CD14-positive monocyte (primary cell): Measurements from ENCODE around the gene HRH2. TPM values are rescaled to one million over a fixed set of nuclear protein-coding genes. Genes with fewer than 3 reads are reported as not detected.

ENCODE experiments used
- DNase-seq, 3 donors: peaks; one replicate each; pipeline ENCODE4 v3.0.0-alpha.2; 2011 to 2022
- H2AFZ ChIP-seq: 2 replicates; pipeline ENCODE4 v1.6.0; 2012; ENCODE audit warnings: mild to moderate bottlenecking, low read depth, low read length, inconsistent platforms; ENCODE audit not compliant: insufficient read depth, poor library complexity, severe bottlenecking
- H3K27ac ChIP-seq, 2 donors: 1 replicate in 1 of 2; 2 replicates in 1 of 2; pipeline ENCODE4 v1.5.1; 2012 to 2013; ENCODE audit warnings: low read length in 2 of 2, control low read depth in 1 of 2, inconsistent platforms in 1 of 2, low read depth in 1 of 2, mild to moderate bottlenecking in 1 of 2
- H3K27me3 ChIP-seq, 2 donors: one replicate each; pipeline versions ENCODE4 v1.6.0 to v1.6.1; 2011 to 2013; ENCODE audit warnings: low read length in 2 of 2; ENCODE audit not compliant: control insufficient read depth in 2 of 2, insufficient read depth in 2 of 2
- H3K36me3 ChIP-seq, 2 donors: replicated peaks in 1 of 2; 1 replicate in 1 of 2; 2 replicates in 1 of 2; pipeline versions ENCODE4 v1.5.1 to v1.6.1; 2012 to 2013; ENCODE audit warnings: low read length in 2 of 2, control low read depth in 1 of 2, inconsistent platforms in 1 of 2, mild to moderate bottlenecking in 1 of 2; ENCODE audit not compliant: insufficient read depth in 2 of 2, control insufficient read depth in 1 of 2
- H3K4me1 ChIP-seq, 2 donors: 1 replicate in 1 of 2; 2 replicates in 1 of 2; pipeline versions ENCODE4 v1.5.1 to v1.6.1; 2012 to 2013; ENCODE audit warnings: low read length in 2 of 2, control low read depth in 1 of 2, inconsistent platforms in 1 of 2, mild to moderate bottlenecking in 1 of 2, moderate library complexity in 1 of 2; ENCODE audit not compliant: insufficient read depth in 2 of 2, control insufficient read depth in 1 of 2
- H3K4me2 ChIP-seq: replicated peaks from 2 replicates; pipeline ENCODE3; 2012; ENCODE audit warnings: low read length, moderate library complexity, mild to moderate bottlenecking; ENCODE audit not compliant: poor library complexity, severe bottlenecking; ENCODE audit errors: extremely low read depth
- H3K4me3 ChIP-seq, 3 experiments: fragments of 200-600 bp in 1 of 3; sonication (generic) in 1 of 3; replicated peaks in 1 of 3; 1 replicate in 2 of 3; 2 replicates in 1 of 3; pipeline ENCODE4 v1.5.1; 2011 to 2013; ENCODE audit warnings: low read length in 3 of 3, mild to moderate bottlenecking in 3 of 3, control low read depth in 2 of 3, low read depth in 2 of 3, inconsistent platforms in 1 of 3, moderate library complexity in 1 of 3
- H3K79me2 ChIP-seq: 2 replicates; pipeline ENCODE4 v1.6.0; 2012; ENCODE audit warnings: mild to moderate bottlenecking, control low read depth, inconsistent platforms, low read length, moderate library complexity; ENCODE audit not compliant: insufficient read depth
- H3K9ac ChIP-seq: 2 replicates; pipeline ENCODE4 v1.6.0; 2017; ENCODE audit warnings: low read length, mild to moderate bottlenecking; ENCODE audit not compliant: insufficient read depth, poor library complexity, severe bottlenecking
- H3K9me3 ChIP-seq, 2 donors: replicated peaks in 1 of 2; 1 replicate in 1 of 2; 2 replicates in 1 of 2; pipeline versions ENCODE4 v1.5.1 to v1.6.1; 2012 to 2013; ENCODE audit warnings: low read length in 2 of 2, control low read depth in 1 of 2; ENCODE audit not compliant: control insufficient read depth in 1 of 2, insufficient read depth in 1 of 2
- H4K20me1 ChIP-seq: 2 replicates; pipeline ENCODE4 v1.6.0; 2012; ENCODE audit warnings: mild to moderate bottlenecking, low read length, control low read depth, moderate library complexity; ENCODE audit not compliant: insufficient read depth
- H3K27ac Mint-ChIP-seq, 7 donors: one replicate each; pipeline ENCODE4 v1.8.0; 2020; ENCODE audit warnings: mild to moderate bottlenecking in 7 of 7, mixed read lengths in 7 of 7, moderate library complexity in 6 of 7, inconsistent platforms in 2 of 7
- H3K27me3 Mint-ChIP-seq, 3 donors: one replicate each; pipeline ENCODE4 v1.8.0; 2021 to 2022; ENCODE audit warnings: low read depth in 3 of 3, mild to moderate bottlenecking in 3 of 3, mixed read lengths in 3 of 3, moderate library complexity in 3 of 3, inconsistent platforms in 1 of 3
- H3K36me3 Mint-ChIP-seq, 2 donors: one replicate each; pipeline ENCODE4 v1.8.0; 2020; ENCODE audit warnings: mixed read lengths in 2 of 2, inconsistent platforms in 1 of 2, mild to moderate bottlenecking in 1 of 2
- H3K4me1 Mint-ChIP-seq: one replicate; pipeline ENCODE4 v1.8.0; 2020; ENCODE audit warnings: mild to moderate bottlenecking, mixed read lengths
- H3K4me3 Mint-ChIP-seq, 2 donors: one replicate each; pipeline ENCODE4 v1.8.0; 2020; ENCODE audit warnings: mild to moderate bottlenecking in 2 of 2, mixed read lengths in 2 of 2, moderate library complexity in 1 of 2
- H3K9me3 Mint-ChIP-seq, 7 donors: one replicate each; pipeline ENCODE4 v1.8.0; 2020 to 2022; ENCODE audit warnings: mixed read lengths in 7 of 7, mild to moderate bottlenecking in 6 of 7, moderate library complexity in 6 of 7, inconsistent platforms in 2 of 7
- CTCF ChIP-seq: fragments of 200-600 bp; IDR thresholded peaks from one replicate; pipeline ENCODE4 v1.8.0; 2022; ENCODE audit warnings: antibody characterized with exemption, mild to moderate bottlenecking
- WGBS: methylation state at CpG from one replicate; pipeline ENCODE4 v1.1.5; 2013; ENCODE audit warnings: missing lambda C conversion rate; ENCODE audit not compliant: insufficient coverage; 5-methylcytosine and 5-hydroxymethylcytosine counted together
- intact Hi-C, 2 donors: fragments of 100-400 bp; cut with micrococcal nuclease; formaldehyde crosslinking; loops; one replicate each; pipeline versions ENCODE4 v1.15.0 to v1.15.1; 2023
- polyA plus RNA-seq, 3 donors: library from polyadenylated mRNA; depleted of rRNA in 1 of 3; unstranded in 2 of 3; stranded (reverse) in 1 of 3; fragments of 300-500 nt in 2 of 3; fragments of >200 nt in 1 of 3; fragmentation: Illumina TruSeq in 2 of 3; gene quantifications; 1 replicate in 2 of 3; 2 replicates in 1 of 3; pipeline ENCODE4 v1.2.3, GENCODE V29; 2012 to 2021

Gene HRH2
- polyA plus RNA-seq, 3 donors: 10.6 to 71.7 (median 25.5) TPM

- no peaks in the 10 kb centered on the region for H3K27me3 ChIP-seq
- TF ChIP-seq CTCF: no peak
- H3K36me3 Mint-ChIP-seq: peaks cover 0 to 5% of the 10 kb centered on the region in 2 donors
- H3K4me3 Mint-ChIP-seq: no peak overlapping the region
- H3K4me3 ChIP-seq: no peak overlapping the region
- H2AFZ ChIP-seq: no peak overlapping the region
- peak overlapping the region in 1 of 2 donors; percentile 13 for H3K27ac ChIP-seq
- H3K9ac ChIP-seq: no peak overlapping the region
- peaks cover 67 to 79% of the 10 kb centered on the region in 2 donors for H3K4me1 ChIP-seq
- H3K79me2 ChIP-seq: peaks cover 32% of the 10 kb centered on the region
- H3K4me1 Mint-ChIP-seq: peaks cover 80% of the 10 kb centered on the region
- H3K27ac Mint-ChIP-seq: peak overlapping the region in 2 of 7 donors; percentile 51 to 69
- no peak for DNase-seq
- WGBS: 87% methylated on average over 3 of the region's 7 CpGs
- H3K27me3 Mint-ChIP-seq: peaks cover 0 to 9% (median 1%) of the 10 kb centered on the region in 3 donors
- H3K4me2 ChIP-seq: no peak overlapping the region
- peaks cover 2 to 12% (median 10%) of the 10 kb centered on the region in 7 donors for H3K9me3 Mint-ChIP-seq
- no peaks in the 10 kb centered on the region for H3K36me3 ChIP-seq
- H3K9me3 ChIP-seq: peaks cover 6 to 8% of the 10 kb centered on the region in 2 donors
- intact Hi-C loops: no loop called here
- H4K20me1 ChIP-seq: peaks cover 8% of the 10 kb centered on the region
Measured at GRCh38 chr5:175654339-175654738, 3.5 kb upstream of the HRH2 start.

- Mint-ChIP-seq H3K27ac (peak overlapping the region in 3 of 7 donors; percentile 13 to 71 (median 69)), H3K27me3 (peaks cover 0 to 9% (median 1%) of the 10 kb centered on the region in 3 donors), H3K36me3 (peaks cover 3 to 5% of the 10 kb centered on the region in 2 donors), H3K4me3 (no peak overlapping the region), H3K9me3 (peaks cover under 1 to 7% (median 5%) of the 10 kb centered on the region in 7 donors), H3K4me1 (peaks cover 85% of the 10 kb centered on the region)
- H3K9me3 ChIP-seq: peaks cover 2 to 3% of the 10 kb centered on the region in 2 donors
- TF ChIP-seq CTCF: no peak
- H3K4me2 ChIP-seq: no peak overlapping the region
- no peak overlapping the region for H3K4me3 ChIP-seq
- H4K20me1 ChIP-seq: peaks cover 13% of the 10 kb centered on the region
- peak; percentile 42 to 70 (median 58) for DNase-seq
- no peaks in the 10 kb centered on the region for H3K27me3 ChIP-seq
- H3K27ac ChIP-seq: peak overlapping the region in 1 of 2 donors; percentile 13
- peaks cover under 1 to 3% of the 10 kb centered on the region in 2 donors for H3K36me3 ChIP-seq
- H3K79me2 ChIP-seq: peaks cover 37% of the 10 kb centered on the region
- peaks cover 72 to 83% of the 10 kb centered on the region in 2 donors for H3K4me1 ChIP-seq
- intact Hi-C loops: loop anchor here (5.0 kb wide), 1 partner anchor 37 kb away; no protein-coding TSS in a partner anchor
- WGBS: 43% methylated on average over 6 of the region's 8 CpGs
- no peak overlapping the region for H3K9ac ChIP-seq
- H2AFZ ChIP-seq: no peak overlapping the region
Measured at GRCh38 chr5:175654807-175655206, 3.1 kb upstream of the HRH2 start.
